HL-60/S4 treated with retinoic acid at 250 ng/mL for 4 days and 3 days (cell line): ENCODE measurements around the gene PCNP.
"Not testable (repeated sequence)": the region's sequence is repeated elsewhere in the genome, so short reads cannot be mapped to it uniquely, and the experiment has no call there.

ENCODE experiments used
- in situ Hi-C: fragments of 300-500 bp; cut with MboI; formaldehyde crosslinking; loops from 2 replicates; pipeline ENCODE4 v1.7.0; 2022; ENCODE audit warnings: low sequenced_read_pairs

The PCNP gene

GRCh38 chr3:101631098-101631796 lies 57.3 kb downstream of the PCNP start:
- in situ Hi-C loops = no loop called here

GRCh38 chr3:101631959-101632358 lies 58.0 kb downstream of the PCNP start:
- in situ Hi-C loops = not testable (repeated sequence)

- in situ Hi-C loops = no loop called here
These were observed 58.6 kb downstream of the PCNP start for GRCh38 chr3:101632586-101632985.

- in situ Hi-C loops = no loop called here
These were observed 59.2 kb downstream of the PCNP start for GRCh38 chr3:101633186-101633585.

GRCh38 chr3:101634591-101635196 lies 60.7 kb downstream of the PCNP start:
- in situ Hi-C loops = no loop called here

- in situ Hi-C loops = no loop called here
These were observed 61.4 kb downstream of the PCNP start for GRCh38 chr3:101635345-101635744.

- in situ Hi-C loops = no loop called here
These were observed 62.2 kb downstream of the PCNP start for GRCh38 chr3:101635954-101636798.

- in situ Hi-C loops = no loop called here
These were observed 63.5 kb downstream of the PCNP start for GRCh38 chr3:101637451-101637850.

GRCh38 chr3:101638261-101638745 lies 64.3 kb downstream of the PCNP start:
- in situ Hi-C loops = no loop called here

GRCh38 chr3:101639280-101639963 lies 65.4 kb downstream of the PCNP start:
- in situ Hi-C loops = no loop called here

GRCh38 chr3:101640256-101640655 lies 66.3 kb downstream of the PCNP start:
- in situ Hi-C loops = no loop called here

GRCh38 chr3:101641397-101642115 lies 67.6 kb downstream of the PCNP start:
- in situ Hi-C loops = not testable (repeated sequence)

- in situ Hi-C loops = no loop called here
These were observed 68.5 kb downstream of the PCNP start for GRCh38 chr3:101642441-101642840.

- in situ Hi-C loops = no loop called here
These were observed 69.2 kb downstream of the PCNP start for GRCh38 chr3:101643009-101643844.
